Mucosa of descending colon (tissue), 3 donors: ENCODE results near the gene SFXN2. TPM values are rescaled to one million over a fixed set of nuclear protein-coding genes. Genes with fewer than 3 reads are reported as not detected.

ENCODE experiments used
- ATAC-seq: fragments of 200-7000 bp; cut with Tn5 transposase; one replicate; pipeline ENCODE4 v1.9.1; 2020; ENCODE audit warnings: mild to moderate bottlenecking, moderate library complexity
- DNase-seq, 3 donors: peaks; one replicate each; pipeline ENCODE4 v3.0.0-alpha.2; 2020
- H3K36me3 ChIP-seq: fragments of 200-600 bp; one replicate; pipeline ENCODE4 v1.8.0; 2021; ENCODE audit warnings: low read depth, mild to moderate bottlenecking
- H3K4me1 ChIP-seq: fragments of 200-600 bp; one replicate; pipeline ENCODE4 v1.8.0; 2021; ENCODE audit warnings: low read depth, mild to moderate bottlenecking
- H3K4me3 ChIP-seq: fragments of 200-600 bp; one replicate; pipeline ENCODE4 v1.8.0; 2021; ENCODE audit warnings: mild to moderate bottlenecking
- H3K9me3 ChIP-seq: fragments of 200-600 bp; one replicate; pipeline ENCODE4 v1.8.0; 2021; ENCODE audit warnings: mild to moderate bottlenecking
- CTCF ChIP-seq: fragments of 200-600 bp; IDR thresholded peaks from one replicate; pipeline ENCODE4 v1.8.0; 2022; ENCODE audit warnings: antibody characterized with exemption, mild to moderate bottlenecking
- intact Hi-C, 2 donors: fragments of 100-400 bp; cut with DNase I in 1 of 2; cut with micrococcal nuclease in 1 of 2; formaldehyde crosslinking; loops; one replicate each; pipeline versions ENCODE4 v1.11.0 to v1.11.1; 2022; cut with DNase I, micrococcal nuclease
- total RNA-seq, 3 donors: library from RNA; stranded (reverse); fragmentation: NEBNext Ultra II Directional in 2 of 3; extraction: Animal tissue kit (Norgen Biotek cat#: 25700) in 2 of 3; gene quantifications; one replicate each; pipeline versions ENCODE4 v1.2.1 to v1.2.4, GENCODE V29; 2021 to 2023
- donor health status: DM: no; HTN: no; CAD: no; lungs with moderate emphysema.
- donor health status: DM: no; HTN: no; CAD: no.
- donor health status: DM: no; HTN: yes; CAD: no.

Gene SFXN2
- total RNA-seq, 3 donors from 2014 or later: 6.9 to 19.1 (median 14.2) TPM

GRCh38 chr10:102770108-102770482, 55.7 kb downstream of the SFXN2 start:
- DNase-seq (no peak), ATAC-seq (no peak)
- Histone ChIP-seq H3K4me1 (peaks cover 3% of the 10 kb centered on the region), H3K9me3 (no peaks in the 10 kb centered on the region), H3K4me3 (no peak overlapping the region), H3K36me3 (no peaks in the 10 kb centered on the region)
- no peak for TF ChIP-seq CTCF
- intact Hi-C loops: no loop called here

- H3K36me3 ChIP-seq: no peaks in the 10 kb centered on the region
- DNase-seq (no peak), ATAC-seq (no peak)
- no peaks in the 10 kb centered on the region for H3K9me3 ChIP-seq
- no peak overlapping the region for H3K4me3 ChIP-seq
- intact Hi-C loops: no loop called here
- no peak for TF ChIP-seq CTCF
- peaks cover 6% of the 10 kb centered on the region for H3K4me1 ChIP-seq
Observed at GRCh38 chr10:102770792-102771191, 56.4 kb downstream of the SFXN2 start.

GRCh38 chr10:102773320-102773719, 58.9 kb downstream of the SFXN2 start:
- ATAC-seq (no peak), DNase-seq (no peak)
- Histone ChIP-seq H3K4me1 (peaks cover 6% of the 10 kb centered on the region), H3K9me3 (no peaks in the 10 kb centered on the region), H3K4me3 (no peak overlapping the region), H3K36me3 (no peaks in the 10 kb centered on the region)
- no peak for TF ChIP-seq CTCF
- intact Hi-C loops: no loop called here

- H3K9me3 ChIP-seq: no peaks in the 10 kb centered on the region
- intact Hi-C loops: no loop called here
- peaks cover 6% of the 10 kb centered on the region for H3K4me1 ChIP-seq
- no peak overlapping the region for H3K4me3 ChIP-seq
- no peak for TF ChIP-seq CTCF
- no peaks in the 10 kb centered on the region for H3K36me3 ChIP-seq
- DNase-seq: peak in 1 of 3 donors; percentile 29
- ATAC-seq: peak; percentile 5
Observed at GRCh38 chr10:102773986-102774385, 59.5 kb downstream of the SFXN2 start.

GRCh38 chr10:102775201-102775934, 60.9 kb downstream of the SFXN2 start:
- Histone ChIP-seq H3K4me3 (no peak overlapping the region), H3K4me1 (peaks cover 6% of the 10 kb centered on the region), H3K9me3 (no peaks in the 10 kb centered on the region), H3K36me3 (no peaks in the 10 kb centered on the region)
- ATAC-seq: peak; percentile 10
- peak in 1 of 3 donors; percentile 34 for DNase-seq
- TF ChIP-seq CTCF: no peak
- intact Hi-C loops: no loop called here
